Measurements from ENCODE around the gene USHBP1. TPM values are rescaled to one million over a fixed set of nuclear protein-coding genes. Genes with fewer than 3 reads are reported as not detected.

USHBP1 gene
- total and polyA plus RNA-seq, 2 experiments from 2014 or later = 4.0 to 5.6 TPM

DNA sequence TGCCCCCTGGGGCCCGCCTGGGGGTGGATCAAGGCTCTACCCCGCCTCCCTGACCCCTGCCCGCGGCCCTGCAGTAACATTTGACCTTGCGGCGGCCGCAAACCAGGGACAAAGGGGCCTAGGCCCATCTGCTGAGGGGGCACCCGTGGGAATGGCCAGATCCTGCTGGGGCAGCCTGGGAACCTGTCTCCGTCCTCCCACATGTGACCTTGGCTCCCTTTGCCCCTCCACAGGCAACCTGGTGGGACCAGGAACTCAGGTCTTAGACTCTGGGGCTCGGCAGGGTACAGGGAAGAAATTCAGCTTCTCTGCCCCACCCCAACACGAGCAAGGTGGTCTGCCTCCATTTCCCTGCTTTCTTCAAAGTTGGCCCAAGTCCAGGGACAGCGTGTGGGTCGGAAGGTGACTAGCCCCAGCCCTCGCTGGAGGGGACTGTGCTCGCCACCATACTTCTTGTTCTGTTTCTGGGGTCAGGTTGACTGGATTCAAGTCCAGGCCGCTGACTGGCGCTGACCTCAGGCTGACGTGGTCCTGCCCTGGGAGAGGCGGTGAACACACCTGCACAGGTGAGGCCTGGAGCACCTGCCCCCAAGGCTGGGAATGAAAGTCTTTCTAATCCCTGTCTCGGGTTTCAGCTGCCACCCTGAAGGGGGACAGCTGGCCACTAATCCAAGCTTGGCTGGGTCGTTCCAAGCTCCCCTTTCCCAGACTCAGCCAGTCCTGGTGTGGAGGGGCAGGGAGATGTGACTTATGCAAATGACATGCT lies 16.4 kb downstream of the USHBP1 start:
- DNase-seq (ENCODE audit: low spot score) = peak; percentile 91
- Histone ChIP-seq H3K36me3 (ENCODE audit: insufficient read depth) (no peaks in the 10 kb centered on the region), H3K27ac (ENCODE audit: low read depth) (peak overlapping the region; percentile 99), H2AFZ (no peak overlapping the region), H3K27me3 (ENCODE audit: insufficient read depth) (no peaks in the 10 kb centered on the region), H3K4me2 (peak overlapping the region; percentile 78), H3F3A (replicated peaks; ENCODE audit: low read depth) (peaks cover 29% of the 10 kb centered on the region), H3K79me2 (replicated peaks; ENCODE audit: insufficient read depth) (peaks cover 20% of the 10 kb centered on the region), H3K4me3 (peak overlapping the region; percentile 75; the same call in 1 of the 2 replicates), H3K4me1 (ENCODE audit: insufficient read depth) (peaks cover 32% of the 10 kb centered on the region), H3K9me2 (ENCODE audit: insufficient read depth) (no peaks in the 10 kb centered on the region), H4K20me1 (replicated peaks; ENCODE audit: insufficient read depth) (peaks cover 8% of the 10 kb centered on the region; the same call in 1 of the 2 replicates)
- Mint-ChIP-seq H3K4me1 (peaks cover 26% of the 10 kb centered on the region), H3K27me3 (ENCODE audit: insufficient read depth, low read depth, poor library complexity) (peaks cover 27% of the 10 kb centered on the region), H3K27ac (peak overlapping the region; percentile 97), H3K9me3 (no peaks in the 10 kb centered on the region), H3K36me3 (ENCODE audit: low read depth) (peaks cover 5% of the 10 kb centered on the region), H3K4me3 (peak overlapping the region; percentile 56)
- peak; percentile 39 for ATAC-seq
- TF ChIP-seq ZNF114 (CRISPR knock-in tag; IDR thresholded peaks at IDR 0.05) = no peak
- no peak for TF ChIP-seq STAT1 (IDR thresholded peaks at IDR 0.05; ENCODE audit: unreplicated experiment)
- peak; percentile 59; the same call in 1 of the 2 replicates for TF ChIP-seq CREB1 (CRISPR knock-in tag; IDR thresholded peaks at IDR 0.05; ENCODE audit: low read depth)
- TF ChIP-seq POLR2AphosphoS5 (IDR thresholded peaks at IDR 0.05; ENCODE audit: low read depth) = peak; percentile 22; the same call in 1 of the 2 replicates
- no peak for TF ChIP-seq ZNF331 (CRISPR knock-in tag; IDR thresholded peaks at IDR 0.05; ENCODE audit: low read depth)
- TF ChIP-seq, protein P1, sequence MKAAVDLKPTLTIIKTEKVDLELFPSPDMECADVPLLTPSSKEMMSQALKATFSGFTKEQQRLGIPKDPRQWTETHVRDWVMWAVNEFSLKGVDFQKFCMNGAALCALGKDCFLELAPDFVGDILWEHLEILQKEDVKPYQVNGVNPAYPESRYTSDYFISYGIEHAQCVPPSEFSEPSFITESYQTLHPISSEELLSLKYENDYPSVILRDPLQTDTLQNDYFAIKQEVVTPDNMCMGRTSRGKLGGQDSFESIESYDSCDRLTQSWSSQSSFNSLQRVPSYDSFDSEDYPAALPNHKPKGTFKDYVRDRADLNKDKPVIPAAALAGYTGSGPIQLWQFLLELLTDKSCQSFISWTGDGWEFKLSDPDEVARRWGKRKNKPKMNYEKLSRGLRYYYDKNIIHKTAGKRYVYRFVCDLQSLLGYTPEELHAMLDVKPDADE (IDR thresholded peaks at IDR 0.05) = no peak

DNA sequence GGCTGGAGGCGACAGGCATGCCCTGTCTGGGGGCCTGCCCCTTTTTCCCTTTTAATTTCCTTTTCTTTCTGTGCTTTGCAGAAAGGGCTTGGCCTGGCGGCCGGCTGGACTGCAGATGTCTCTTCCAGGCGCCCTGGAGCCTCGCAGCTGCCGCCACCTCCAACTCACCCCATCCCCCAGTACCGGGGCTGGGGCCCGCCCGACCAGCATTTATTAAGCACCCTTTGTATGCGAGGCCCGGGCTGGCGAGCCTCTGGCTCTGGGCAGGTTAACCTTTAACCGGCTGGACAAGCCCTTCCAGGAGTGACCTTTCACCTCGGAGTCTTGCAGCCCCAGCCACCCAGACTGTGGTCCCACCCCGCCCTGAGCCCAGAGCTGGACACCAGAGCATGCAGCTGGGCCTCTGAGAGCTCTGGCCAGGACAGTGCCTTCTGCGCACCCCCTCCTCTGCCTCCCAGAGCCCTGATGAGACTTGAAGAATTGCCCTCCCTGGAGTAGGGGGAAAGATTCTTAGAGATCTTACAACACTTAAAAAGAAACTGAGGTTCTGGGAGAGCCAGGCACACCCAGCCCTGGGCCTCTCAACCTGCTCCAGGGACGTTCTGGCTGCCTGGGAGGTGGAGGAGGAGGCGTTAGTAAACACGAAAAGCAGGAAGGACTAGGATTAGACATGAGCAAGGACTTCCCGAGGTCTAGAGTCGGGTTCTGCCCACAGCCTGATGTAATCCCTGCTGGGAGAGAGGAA lies 17.7 kb downstream of the USHBP1 start:
- Histone ChIP-seq H3K9me2 (ENCODE audit: insufficient read depth) (no peaks in the 10 kb centered on the region), H4K20me1 (replicated peaks; ENCODE audit: insufficient read depth) (peaks cover 12% of the 10 kb centered on the region; the same call in 1 of the 2 replicates), H3K79me2 (replicated peaks; ENCODE audit: insufficient read depth) (peaks cover 33% of the 10 kb centered on the region), H3K36me3 (ENCODE audit: insufficient read depth) (no peaks in the 10 kb centered on the region), H3F3A (replicated peaks; ENCODE audit: low read depth) (peaks cover 33% of the 10 kb centered on the region), H3K4me1 (ENCODE audit: insufficient read depth) (peaks cover 36% of the 10 kb centered on the region), H2AFZ (peak overlapping the region; percentile 38; the same call in 1 of the 2 replicates), H3K4me2 (peak overlapping the region; percentile 78), H3K27me3 (ENCODE audit: insufficient read depth) (no peaks in the 10 kb centered on the region), H3K4me3 (peak overlapping the region; percentile 75), H3K27ac (ENCODE audit: low read depth) (peak overlapping the region; percentile 99)
- DNase-seq (ENCODE audit: low spot score) (peak; percentile 59), ATAC-seq (peak; percentile 5)
- H3K27me3 Mint-ChIP-seq (ENCODE audit: insufficient read depth, low read depth, poor library complexity) = peaks cover 27% of the 10 kb centered on the region
- H3K4me3 Mint-ChIP-seq = peak overlapping the region; percentile 85
- peak overlapping the region; percentile 78 for H3K27ac Mint-ChIP-seq
- no peaks in the 10 kb centered on the region for H3K9me3 Mint-ChIP-seq
- H3K4me1 Mint-ChIP-seq = peaks cover 35% of the 10 kb centered on the region
- H3K36me3 Mint-ChIP-seq (ENCODE audit: low read depth) = peaks cover 7% of the 10 kb centered on the region
- TF ChIP-seq JUNB (IDR thresholded peaks at IDR 0.05; ENCODE audit: unreplicated experiment) (no peak), EZH2phosphoT487 (IDR thresholded peaks at IDR 0.05; ENCODE audit: unreplicated experiment) (no peak), ZNF331 (CRISPR knock-in tag; IDR thresholded peaks at IDR 0.05; ENCODE audit: low read depth) (no peak), EZH2 (IDR thresholded peaks at IDR 0.05; ENCODE audit: low read depth, unreplicated experiment) (no peak), CREB1 (CRISPR knock-in tag; IDR thresholded peaks at IDR 0.05; ENCODE audit: low read depth) (no peak), NANOG (IDR thresholded peaks at IDR 0.05; ENCODE audit: borderline replicate concordance) (no peak)
- TF ChIP-seq, protein P2, sequence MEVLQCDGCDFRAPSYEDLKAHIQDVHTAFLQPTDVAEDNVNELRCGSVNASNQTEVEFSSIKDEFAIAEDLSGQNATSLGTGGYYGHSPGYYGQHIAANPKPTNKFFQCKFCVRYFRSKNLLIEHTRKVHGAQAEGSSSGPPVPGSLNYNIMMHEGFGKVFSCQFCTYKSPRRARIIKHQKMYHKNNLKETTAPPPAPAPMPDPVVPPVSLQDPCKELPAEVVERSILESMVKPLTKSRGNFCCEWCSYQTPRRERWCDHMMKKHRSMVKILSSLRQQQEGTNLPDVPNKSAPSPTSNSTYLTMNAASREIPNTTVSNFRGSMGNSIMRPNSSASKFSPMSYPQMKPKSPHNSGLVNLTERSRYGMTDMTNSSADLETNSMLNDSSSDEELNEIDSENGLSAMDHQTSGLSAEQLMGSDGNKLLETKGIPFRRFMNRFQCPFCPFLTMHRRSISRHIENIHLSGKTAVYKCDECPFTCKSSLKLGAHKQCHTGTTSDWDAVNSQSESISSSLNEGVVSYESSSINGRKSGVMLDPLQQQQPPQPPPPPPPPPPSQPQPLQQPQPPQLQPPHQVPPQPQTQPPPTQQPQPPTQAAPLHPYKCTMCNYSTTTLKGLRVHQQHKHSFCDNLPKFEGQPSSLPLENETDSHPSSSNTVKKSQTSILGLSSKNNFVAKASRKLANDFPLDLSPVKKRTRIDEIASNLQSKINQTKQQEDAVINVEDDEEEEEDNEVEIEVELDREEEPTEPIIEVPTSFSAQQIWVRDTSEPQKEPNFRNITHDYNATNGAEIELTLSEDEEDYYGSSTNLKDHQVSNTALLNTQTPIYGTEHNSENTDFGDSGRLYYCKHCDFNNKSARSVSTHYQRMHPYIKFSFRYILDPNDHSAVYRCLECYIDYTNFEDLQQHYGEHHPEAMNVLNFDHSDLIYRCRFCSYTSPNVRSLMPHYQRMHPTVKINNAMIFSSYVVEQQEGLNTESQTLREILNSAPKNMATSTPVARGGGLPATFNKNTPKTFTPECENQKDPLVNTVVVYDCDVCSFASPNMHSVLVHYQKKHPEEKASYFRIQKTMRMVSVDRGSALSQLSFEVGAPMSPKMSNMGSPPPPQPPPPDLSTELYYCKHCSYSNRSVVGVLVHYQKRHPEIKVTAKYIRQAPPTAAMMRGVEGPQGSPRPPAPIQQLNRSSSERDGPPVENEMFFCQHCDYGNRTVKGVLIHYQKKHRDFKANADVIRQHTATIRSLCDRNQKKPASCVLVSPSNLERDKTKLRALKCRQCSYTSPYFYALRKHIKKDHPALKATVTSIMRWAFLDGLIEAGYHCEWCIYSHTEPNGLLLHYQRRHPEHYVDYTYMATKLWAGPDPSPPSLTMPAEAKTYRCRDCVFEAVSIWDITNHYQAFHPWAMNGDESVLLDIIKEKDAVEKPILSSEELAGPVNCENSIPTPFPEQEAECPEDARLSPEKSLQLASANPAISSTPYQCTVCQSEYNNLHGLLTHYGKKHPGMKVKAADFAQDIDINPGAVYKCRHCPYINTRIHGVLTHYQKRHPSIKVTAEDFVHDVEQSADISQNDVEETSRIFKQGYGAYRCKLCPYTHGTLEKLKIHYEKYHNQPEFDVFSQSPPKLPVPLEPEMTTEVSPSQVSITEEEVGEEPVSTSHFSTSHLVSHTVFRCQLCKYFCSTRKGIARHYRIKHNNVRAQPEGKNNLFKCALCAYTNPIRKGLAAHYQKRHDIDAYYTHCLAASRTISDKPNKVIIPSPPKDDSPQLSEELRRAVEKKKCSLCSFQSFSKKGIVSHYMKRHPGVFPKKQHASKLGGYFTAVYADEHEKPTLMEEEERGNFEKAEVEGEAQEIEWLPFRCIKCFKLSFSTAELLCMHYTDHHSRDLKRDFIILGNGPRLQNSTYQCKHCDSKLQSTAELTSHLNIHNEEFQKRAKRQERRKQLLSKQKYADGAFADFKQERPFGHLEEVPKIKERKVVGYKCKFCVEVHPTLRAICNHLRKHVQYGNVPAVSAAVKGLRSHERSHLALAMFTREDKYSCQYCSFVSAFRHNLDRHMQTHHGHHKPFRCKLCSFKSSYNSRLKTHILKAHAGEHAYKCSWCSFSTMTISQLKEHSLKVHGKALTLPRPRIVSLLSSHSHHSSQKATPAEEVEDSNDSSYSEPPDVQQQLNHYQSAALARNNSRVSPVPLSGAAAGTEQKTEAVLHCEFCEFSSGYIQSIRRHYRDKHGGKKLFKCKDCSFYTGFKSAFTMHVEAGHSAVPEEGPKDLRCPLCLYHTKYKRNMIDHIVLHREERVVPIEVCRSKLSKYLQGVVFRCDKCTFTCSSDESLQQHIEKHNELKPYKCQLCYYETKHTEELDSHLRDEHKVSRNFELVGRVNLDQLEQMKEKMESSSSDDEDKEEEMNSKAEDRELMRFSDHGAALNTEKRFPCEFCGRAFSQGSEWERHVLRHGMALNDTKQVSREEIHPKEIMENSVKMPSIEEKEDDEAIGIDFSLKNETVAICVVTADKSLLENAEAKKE (CRISPR knock-in tag; IDR thresholded peaks at IDR 0.05) = no peak

All from GM23338 (cell line).